GM12892 (cell line): ENCODE data around the gene OPHN1.

Experiments used
- DNase-seq: peaks from one replicate; pipeline ENCODE4 v3.0.0; 2011; ENCODE audit not compliant: insufficient read length
- FAIRE-seq: peaks from 2 replicates; lab custom pipeline; 2011; peaks lifted over from hg19 to GRCh38; lab: Jason Lieb, UNC
- POLR2A ChIP-seq: IDR thresholded peaks from 2 replicates; pipeline ENCODE4 v1.6.1; 2011; ENCODE audit warnings: low read depth, low read length, control low read depth
- POLR2AphosphoS5 ChIP-seq: IDR thresholded peaks from 2 replicates; pipeline ENCODE4 v1.6.1; 2011; ENCODE audit warnings: low read depth, low read length, control low read depth
- TAF1 ChIP-seq: IDR thresholded peaks from 2 replicates; pipeline ENCODE4 v1.6.1; 2011; ENCODE audit warnings: low read depth, mild to moderate bottlenecking, control low read depth, low read length, borderline replicate concordance

The OPHN1 gene

DNA sequence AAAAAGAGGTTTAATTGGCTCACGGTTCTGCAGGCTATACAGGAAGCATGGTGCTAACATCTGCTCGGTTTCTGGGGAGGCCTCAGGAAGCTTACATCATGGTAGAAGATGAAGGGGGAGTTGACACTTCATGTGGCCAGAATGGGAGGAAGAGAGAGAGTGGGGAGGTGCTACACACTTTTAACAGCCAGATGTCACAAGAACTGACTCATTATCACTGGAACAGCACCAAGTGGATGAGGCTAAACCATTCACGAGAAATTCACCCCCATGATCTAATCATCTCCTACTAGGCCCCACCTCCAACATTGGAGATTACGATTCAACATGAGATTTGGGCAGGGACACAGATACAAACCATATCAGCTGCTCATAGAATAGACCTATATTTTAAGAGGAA is 255.8 kb downstream of the OPHN1 start:
- TF ChIP-seq POLR2A (no peak), POLR2AphosphoS5 (no peak), TAF1 (no peak)
- no peak for DNase-seq

GRCh38 chrX:68175562-68175961 is 257.7 kb downstream of the OPHN1 start:
- DNase-seq (no peak), FAIRE-seq (no peak)
- TF ChIP-seq POLR2AphosphoS5: no peak
- no peak for TF ChIP-seq POLR2A
- TF ChIP-seq TAF1: no peak

More for the DNA sequence above, 255.8 kb downstream of the OPHN1 start:
- FAIRE-seq: peak; percentile 27

- DNase-seq: no peak
- FAIRE-seq: no peak
- TF ChIP-seq TAF1: no peak
- TF ChIP-seq POLR2A: no peak
- no peak for TF ChIP-seq POLR2AphosphoS5
These were observed 269.9 kb downstream of the OPHN1 start for GRCh38 chrX:68163441-68163840.

GRCh38 chrX:68147848-68148247 is 285.4 kb downstream of the OPHN1 start:
- DNase-seq (no peak), FAIRE-seq (no peak)
- TF ChIP-seq POLR2A (no peak), TAF1 (no peak), POLR2AphosphoS5 (no peak)

GRCh38 chrX:68146054-68146453 is 287.2 kb downstream of the OPHN1 start:
- TF ChIP-seq POLR2A: no peak
- TF ChIP-seq POLR2AphosphoS5: no peak
- no peak for TF ChIP-seq TAF1
- DNase-seq (no peak), FAIRE-seq (no peak)

- TF ChIP-seq POLR2A: no peak
- TF ChIP-seq TAF1: no peak
- TF ChIP-seq POLR2AphosphoS5: no peak
- no peak for FAIRE-seq
- no peak for DNase-seq
These were observed 293.5 kb downstream of the OPHN1 start for GRCh38 chrX:68139791-68140190.

- FAIRE-seq: no peak
- DNase-seq: no peak
- TF ChIP-seq POLR2AphosphoS5: no peak
- TF ChIP-seq POLR2A: no peak
- no peak for TF ChIP-seq TAF1
These were observed 300.1 kb downstream of the OPHN1 start for GRCh38 chrX:68133181-68133580.

DNA sequence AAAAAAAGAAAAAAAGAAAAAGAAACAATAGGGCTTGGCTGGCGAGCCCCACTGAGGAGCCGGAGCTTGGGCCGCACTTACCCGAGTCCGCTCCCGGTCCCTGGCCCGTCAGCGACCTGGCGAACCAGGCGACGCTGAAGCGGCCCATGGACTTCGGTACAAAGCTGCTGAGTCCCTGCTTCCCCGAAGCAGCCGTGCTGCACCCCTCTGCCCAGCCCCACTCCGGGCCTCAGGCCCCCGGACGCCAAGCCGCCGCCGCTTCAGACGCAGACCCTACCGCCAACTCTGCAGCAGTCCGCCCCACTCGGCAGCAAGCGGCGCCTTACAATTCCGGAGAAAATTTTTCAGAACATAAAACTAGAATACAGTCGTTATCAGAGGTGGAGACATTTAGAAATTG is 300.5 kb downstream of the OPHN1 start:
- no peak for FAIRE-seq

DNA sequence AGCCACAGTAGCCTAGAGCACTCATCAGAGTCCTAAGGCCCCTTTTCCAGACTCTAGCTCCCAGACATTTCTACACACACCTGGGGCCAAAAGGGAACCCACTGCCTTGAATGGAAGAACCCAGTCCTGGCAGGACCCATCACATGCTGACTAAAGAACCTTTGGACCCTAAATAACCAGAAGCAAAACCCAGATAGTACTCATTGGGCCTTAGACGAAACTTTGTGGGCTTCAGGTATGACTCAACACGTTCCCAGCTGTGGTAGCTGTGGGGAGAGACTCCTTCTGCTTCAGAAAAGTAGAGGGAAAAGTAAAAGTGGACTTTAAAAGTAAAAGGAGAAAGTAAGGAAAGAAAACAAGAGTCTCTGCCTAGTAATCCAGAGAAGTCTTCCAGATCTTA is 311.5 kb downstream of the OPHN1 start:
- FAIRE-seq (no peak), DNase-seq (no peak)
- TF ChIP-seq POLR2AphosphoS5 (no peak), TAF1 (no peak), POLR2A (no peak)

More for the DNA sequence above, 300.5 kb downstream of the OPHN1 start:
- TF ChIP-seq POLR2AphosphoS5 (no peak), TAF1 (no peak), POLR2A (no peak)
- no peak for DNase-seq

GRCh38 chrX:68121371-68121770 is 311.9 kb downstream of the OPHN1 start:
- FAIRE-seq (no peak), DNase-seq (no peak)
- no peak for TF ChIP-seq POLR2A
- TF ChIP-seq POLR2AphosphoS5: no peak
- no peak for TF ChIP-seq TAF1

GRCh38 chrX:68115371-68115770 is 317.9 kb downstream of the OPHN1 start:
- TF ChIP-seq POLR2A (no peak), TAF1 (no peak), POLR2AphosphoS5 (no peak)
- FAIRE-seq (no peak), DNase-seq (no peak)

DNA sequence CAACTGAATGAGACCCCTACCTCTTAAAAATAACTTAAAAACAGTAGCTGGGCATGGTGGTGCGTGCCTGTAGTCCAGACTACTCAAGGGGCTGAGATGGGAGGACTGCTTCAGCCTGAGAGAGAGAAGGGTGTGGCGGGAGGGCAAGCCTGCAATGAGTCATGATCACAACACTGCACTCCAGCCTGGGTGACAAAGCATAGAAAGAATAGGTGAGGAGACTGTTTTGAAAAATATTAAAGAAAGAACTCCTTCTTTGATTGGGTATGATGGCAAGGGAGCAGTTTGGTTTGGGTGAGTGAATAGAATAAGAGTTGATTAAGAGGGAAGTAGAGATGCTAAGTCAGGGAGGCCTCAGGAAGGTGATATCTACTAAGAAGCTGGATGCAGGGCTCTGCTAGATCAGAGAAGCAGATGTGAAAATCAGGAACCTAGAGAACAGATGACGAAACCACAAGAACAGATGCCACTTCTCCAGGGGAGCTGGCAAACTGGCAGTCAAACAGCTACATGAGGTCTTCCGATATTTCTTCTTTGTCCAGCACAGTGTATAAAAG is 318.6 kb downstream of the OPHN1 start:
- no peak for TF ChIP-seq POLR2AphosphoS5
- TF ChIP-seq TAF1: no peak
- TF ChIP-seq POLR2A: no peak
- DNase-seq: no peak
- no peak for FAIRE-seq

DNA sequence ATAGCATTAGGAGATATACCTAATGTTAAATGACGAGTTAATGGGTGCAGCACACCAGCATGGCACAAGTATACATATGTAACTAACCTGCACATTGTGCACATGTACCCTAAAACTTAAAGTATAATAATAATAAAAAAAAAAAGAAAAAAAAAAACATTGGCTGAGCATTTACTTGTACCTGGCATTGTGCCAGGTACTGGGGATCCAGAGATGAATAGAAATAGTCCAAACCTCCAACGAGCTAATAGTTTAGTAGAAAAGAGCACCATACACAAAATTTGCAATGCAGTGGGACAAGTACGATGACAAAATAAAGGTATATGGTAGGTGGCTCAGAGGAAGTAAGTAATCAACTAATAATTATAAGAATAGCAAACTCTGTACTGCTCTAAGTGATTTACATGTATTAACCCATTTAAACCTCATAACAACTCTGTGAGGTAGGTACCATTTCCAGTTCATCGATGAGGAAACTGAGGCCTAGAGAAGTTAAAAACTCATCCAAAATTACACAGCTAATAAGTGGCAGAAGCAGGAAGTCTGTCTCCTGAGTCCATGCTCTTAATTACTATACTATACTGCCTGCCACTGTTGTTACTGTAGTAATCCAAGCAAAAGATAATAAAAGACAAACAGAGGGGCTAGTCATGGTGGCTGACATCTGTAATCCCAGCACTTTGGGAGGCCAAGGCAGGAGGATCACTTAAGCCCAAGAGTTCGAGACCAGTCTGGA is 319.3 kb downstream of the OPHN1 start:
- no peak for TF ChIP-seq TAF1
- no peak for TF ChIP-seq POLR2AphosphoS5
- no peak for TF ChIP-seq POLR2A
- no peak for FAIRE-seq
- DNase-seq: no peak
